PC-3 (cell line): Measurements from ENCODE around the gene TOGARAM2. TPM values are rescaled to one million over a fixed set of nuclear protein-coding genes. Genes with fewer than 3 reads are reported as not detected.

Source experiments
- ATAC-seq: fragments of 200-7000 bp; cut with Tn5 transposase; 2 replicates; pipeline ENCODE4 v1.9.1; 2020; ENCODE audit warnings: mild to moderate bottlenecking, moderate library complexity
- BruUV-seq: library from RNA; stranded (reverse); fragments of 400-500 nt; replicated peaks from 2 replicates; lab custom pipeline; 2021; lab: Mats Ljungman, UMichigan
- CTCF ChIA-PET: fragments of 300-600 bp; sonication (Branson Sonifier 250); formaldehyde crosslinking; loops from one replicate; lab custom pipeline; 2022; ENCODE audit warnings: antibody characterized with exemption; lab: Charles Lee
- POLR2A ChIA-PET: fragments of 300-600 bp; sonication (Branson Sonifier 250); formaldehyde crosslinking; loops from one replicate; lab custom pipeline; 2022; ENCODE audit warnings: antibody characterized with exemption; ENCODE audit not compliant: unreplicated experiment; lab: Charles Lee
- DNase-seq: peaks from one replicate; pipeline ENCODE4 v3.0.0-alpha.2; 2015
- H2AFZ ChIP-seq: fragments of 300-600 bp; sonication (generic); 2 replicates; pipeline ENCODE4 v1.6.0; 2016; ENCODE audit warnings: antibody characterized with exemption, low read length
- H3F3A ChIP-seq: fragments of 300-600 bp; sonication (generic); one replicate; pipeline ENCODE4 v1.6.0; 2017; ENCODE audit warnings: antibody characterized with exemption, low read length, control low read depth, mild to moderate bottlenecking; ENCODE audit not compliant: unreplicated experiment
- H3K27ac ChIP-seq: fragments of 300-600 bp; sonication (generic); 2 replicates; pipeline ENCODE4 v1.5.1; 2016; ENCODE audit warnings: mild to moderate bottlenecking, low read length
- H3K27me3 ChIP-seq: fragments of 300-600 bp; sonication (generic); 2 replicates; pipeline ENCODE4 v1.6.1; 2016; ENCODE audit warnings: low read length, mixed read lengths
- H3K36me3 ChIP-seq: fragments of 300-600 bp; sonication (generic); 2 replicates; pipeline ENCODE4 v1.6.1; 2016; ENCODE audit warnings: low read depth, mixed run types, low read length, mixed read lengths
- H3K4me1 ChIP-seq: fragments of 300-600 bp; sonication (generic); 2 replicates; pipeline ENCODE4 v1.5.1; 2016; ENCODE audit warnings: low read length; ENCODE audit not compliant: insufficient read depth
- H3K4me2 ChIP-seq: fragments of 300-600 bp; sonication (generic); 2 replicates; pipeline ENCODE4 v1.6.0; 2016; ENCODE audit warnings: low read length
- H3K4me3 ChIP-seq: fragments of 300-600 bp; sonication (generic); 2 replicates; pipeline ENCODE4 v1.5.1; 2016; ENCODE audit warnings: mild to moderate bottlenecking, low read length, mixed read lengths
- H3K79me2 ChIP-seq: fragments of 300-600 bp; sonication (generic); 2 replicates; pipeline ENCODE4 v1.6.1; 2017; ENCODE audit warnings: low read length, mixed read lengths
- H3K9ac ChIP-seq: fragments of 300-600 bp; sonication (generic); 2 replicates; pipeline ENCODE4 v1.6.0; 2016; ENCODE audit warnings: mild to moderate bottlenecking, low read length
- H3K9me2 ChIP-seq: fragments of 300-600 bp; sonication (generic); replicated peaks from 2 replicates; pipeline ENCODE4 v1.6.1; 2016; ENCODE audit warnings: mixed run types, low read length, mixed read lengths
- H3K9me3 ChIP-seq: fragments of 300-600 bp; sonication (generic); 2 replicates; pipeline ENCODE4 v1.6.1; 2016; ENCODE audit warnings: low read length, mixed read lengths
- H4K20me1 ChIP-seq: fragments of 300-600 bp; sonication (generic); 2 replicates; pipeline ENCODE4 v1.6.1; 2016; ENCODE audit warnings: low read length, mixed read lengths
- EZH2 ChIP-seq: fragments of 300-600 bp; sonication (generic); IDR thresholded peaks from one replicate; pipeline ENCODE4 v1.6.1; 2017; ENCODE audit warnings: antibody characterized with exemption, mild to moderate bottlenecking, low read length; ENCODE audit not compliant: unreplicated experiment
- EZH2phosphoT487 ChIP-seq: fragments of 300-600 bp; sonication (generic); IDR thresholded peaks from 2 replicates; pipeline ENCODE4 v1.6.1; 2018; ENCODE audit warnings: mild to moderate bottlenecking, antibody characterized with exemption, low read length, borderline replicate concordance
- intact Hi-C: fragments of 100-400 bp; cut with micrococcal nuclease; formaldehyde crosslinking; loops from 2 replicates; pipeline ENCODE4 v1.9.0; 2023
- total RNA-seq: library from RNA; depleted of rRNA; stranded (reverse); fragments of >200 nt; gene quantifications from 2 replicates; pipeline ENCODE4 v1.2.3, GENCODE V29; 2014
- TF ChIP-seq, protein P1 (sequence below): fragments of 300-600 bp; sonication (generic); conservative IDR thresholded peaks from 2 replicates; pipeline ENCODE4 v1.5.1; 2017; ENCODE audit warnings: antibody characterized with exemption, low read depth, mild to moderate bottlenecking, low read length

Gene TOGARAM2
- total RNA-seq, 1 experiment from 2014 or later = not detected

DNA sequence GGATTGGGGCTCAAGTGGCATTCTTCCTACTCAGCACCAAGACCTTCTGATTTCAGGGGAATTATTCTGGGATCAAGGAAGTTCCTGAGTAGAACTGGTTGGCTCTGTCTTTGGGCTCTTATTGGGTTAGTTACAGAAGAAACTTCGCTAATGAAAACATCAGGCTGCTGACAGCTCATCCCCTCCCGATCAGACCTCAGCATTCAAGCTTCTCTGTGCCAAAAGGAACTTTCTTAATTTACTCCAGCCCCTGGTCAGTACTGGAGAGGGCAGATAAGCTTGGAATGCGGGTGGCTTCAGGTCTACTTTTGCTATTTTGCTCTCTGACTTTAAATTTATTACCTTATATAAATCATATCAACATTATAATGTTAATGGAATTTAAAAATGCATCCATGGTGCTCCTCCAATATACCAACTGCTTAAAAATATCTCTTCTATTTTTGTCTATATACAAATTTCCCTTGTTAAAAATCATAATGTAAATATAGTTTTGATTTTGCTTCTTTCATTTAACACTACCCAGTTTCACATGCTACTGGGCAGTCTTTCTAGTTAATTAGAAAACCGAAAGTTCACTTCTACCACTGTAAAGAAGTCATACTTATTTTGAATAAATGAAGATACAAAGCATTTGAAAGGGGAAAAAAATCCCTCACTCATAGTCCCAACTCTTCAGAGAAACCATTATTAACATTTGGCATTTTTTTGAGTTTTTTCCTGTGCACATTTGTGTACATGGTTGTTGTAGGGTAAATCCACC is 58.8 kb downstream of the TOGARAM2 start:
- no peaks in the 10 kb centered on the region for H3K9me2 ChIP-seq
- ATAC-seq = no peak
- H2AFZ ChIP-seq = no peak overlapping the region
- H3K27me3 ChIP-seq = no peaks in the 10 kb centered on the region
- H4K20me1 ChIP-seq = no peaks in the 10 kb centered on the region
- intact Hi-C loops = no loop called here
- no TSS peak for BruUV-seq
- no peak overlapping the region for H3K4me3 ChIP-seq
- H3K9ac ChIP-seq = no peak overlapping the region
- H3K79me2 ChIP-seq = no peaks in the 10 kb centered on the region
- no peak overlapping the region for H3K4me2 ChIP-seq
- no peaks in the 10 kb centered on the region for H3K9me3 ChIP-seq
- H3F3A ChIP-seq = no peaks in the 10 kb centered on the region
- DNase-seq = no peak
- H3K36me3 ChIP-seq = no peaks in the 10 kb centered on the region
- ChIA-PET POLR2A (no interaction called here), CTCF (no interaction called here)
- no peaks in the 10 kb centered on the region for H3K4me1 ChIP-seq
- H3K27ac ChIP-seq = no peak overlapping the region
- no peak for TF ChIP-seq EZH2
- no peak for TF ChIP-seq EZH2phosphoT487
- TF ChIP-seq, protein P1, sequence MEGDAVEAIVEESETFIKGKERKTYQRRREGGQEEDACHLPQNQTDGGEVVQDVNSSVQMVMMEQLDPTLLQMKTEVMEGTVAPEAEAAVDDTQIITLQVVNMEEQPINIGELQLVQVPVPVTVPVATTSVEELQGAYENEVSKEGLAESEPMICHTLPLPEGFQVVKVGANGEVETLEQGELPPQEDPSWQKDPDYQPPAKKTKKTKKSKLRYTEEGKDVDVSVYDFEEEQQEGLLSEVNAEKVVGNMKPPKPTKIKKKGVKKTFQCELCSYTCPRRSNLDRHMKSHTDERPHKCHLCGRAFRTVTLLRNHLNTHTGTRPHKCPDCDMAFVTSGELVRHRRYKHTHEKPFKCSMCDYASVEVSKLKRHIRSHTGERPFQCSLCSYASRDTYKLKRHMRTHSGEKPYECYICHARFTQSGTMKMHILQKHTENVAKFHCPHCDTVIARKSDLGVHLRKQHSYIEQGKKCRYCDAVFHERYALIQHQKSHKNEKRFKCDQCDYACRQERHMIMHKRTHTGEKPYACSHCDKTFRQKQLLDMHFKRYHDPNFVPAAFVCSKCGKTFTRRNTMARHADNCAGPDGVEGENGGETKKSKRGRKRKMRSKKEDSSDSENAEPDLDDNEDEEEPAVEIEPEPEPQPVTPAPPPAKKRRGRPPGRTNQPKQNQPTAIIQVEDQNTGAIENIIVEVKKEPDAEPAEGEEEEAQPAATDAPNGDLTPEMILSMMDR = no peak

- ATAC-seq = no peak
- DNase-seq = no peak
- CTCF ChIA-PET = no interaction called here
- Histone ChIP-seq H3K4me2 (no peak overlapping the region), H3K9me2 (no peaks in the 10 kb centered on the region), H3K9me3 (no peaks in the 10 kb centered on the region), H2AFZ (no peak overlapping the region), H3K27ac (no peak overlapping the region), H3K36me3 (no peaks in the 10 kb centered on the region), H3K4me1 (no peaks in the 10 kb centered on the region), H3F3A (no peaks in the 10 kb centered on the region), H3K4me3 (no peak overlapping the region), H3K27me3 (no peaks in the 10 kb centered on the region), H4K20me1 (no peaks in the 10 kb centered on the region), H3K9ac (no peak overlapping the region), H3K79me2 (no peaks in the 10 kb centered on the region)
- TF ChIP-seq, protein P1 = no peak
- no peak for TF ChIP-seq EZH2phosphoT487
- no peak for TF ChIP-seq EZH2
- BruUV-seq = no TSS peak
- intact Hi-C loops = no loop called here
- POLR2A ChIA-PET = no interaction called here
These were observed 59.5 kb downstream of the TOGARAM2 start for GRCh38 chr2:29040552-29040951.

DNA sequence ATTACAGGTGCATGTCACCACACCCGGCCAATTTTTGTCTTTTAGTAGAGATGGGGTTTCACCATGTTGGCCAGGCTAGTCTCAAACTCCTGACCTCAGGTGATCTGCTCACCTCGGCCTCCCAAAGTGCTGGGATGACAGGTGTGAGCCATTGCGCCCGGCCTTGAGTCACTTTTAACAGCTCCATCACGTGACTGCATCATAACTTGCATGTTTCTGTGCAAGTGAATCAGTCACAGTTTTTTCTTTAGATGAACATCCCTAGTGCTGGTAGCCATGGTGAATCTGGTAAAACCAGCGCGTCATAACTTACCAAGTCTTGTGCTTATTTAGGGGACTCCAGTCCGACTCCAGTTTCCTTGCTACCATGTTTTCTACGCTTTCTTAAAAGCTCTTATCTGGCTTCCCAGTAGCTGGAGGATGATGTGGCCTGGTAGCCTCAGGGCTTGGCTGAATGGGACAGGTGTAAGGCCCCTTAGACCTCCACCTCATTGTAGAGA is 60.1 kb downstream of the TOGARAM2 start:
- no peak overlapping the region for H3K9ac ChIP-seq
- no peaks in the 10 kb centered on the region for H3K27me3 ChIP-seq
- no peak overlapping the region for H3K4me2 ChIP-seq
- BruUV-seq = no TSS peak
- H3K4me3 ChIP-seq = no peak overlapping the region
- no peak overlapping the region for H2AFZ ChIP-seq
- POLR2A ChIA-PET = no interaction called here
- DNase-seq (no peak), ATAC-seq (no peak)
- H4K20me1 ChIP-seq = no peaks in the 10 kb centered on the region
- H3K9me2 ChIP-seq = no peaks in the 10 kb centered on the region
- H3K27ac ChIP-seq = no peak overlapping the region
- no peaks in the 10 kb centered on the region for H3K36me3 ChIP-seq
- TF ChIP-seq EZH2phosphoT487 (no peak), EZH2 (no peak)
- TF ChIP-seq, protein P1 = no peak
- intact Hi-C loops = no loop called here
- H3K9me3 ChIP-seq = no peaks in the 10 kb centered on the region
- H3F3A ChIP-seq = no peaks in the 10 kb centered on the region
- CTCF ChIA-PET = no interaction called here
- H3K4me1 ChIP-seq = no peaks in the 10 kb centered on the region
- H3K79me2 ChIP-seq = no peaks in the 10 kb centered on the region
